ENCODE results near the gene TMEM250. TPM values are rescaled to one million over a fixed set of nuclear protein-coding genes. Genes with fewer than 3 reads are reported as not detected.

The TMEM250 gene
- total and polyA plus RNA-seq, 9 of the 15 experiments (the other 6 are each of a cell fraction or from before 2014, with no cell fraction given), result 0.32 to 44.6 (median 12.2) TPM

GRCh38 chr9:136093995-136094881 is 24.4 kb downstream of the TMEM250 start (continued):
- TF ChIP-seq REST (IDR thresholded peaks at IDR 0.05; ENCODE audit: borderline replicate concordance), result no peak
- TF ChIP-seq REST (CRISPR knock-in tag; IDR thresholded peaks at IDR 0.05; ENCODE audit: low read depth), result no peak
- TF ChIP-seq ZBTB12 (CRISPR knock-in tag; IDR thresholded peaks at IDR 0.05), result no peak
- TF ChIP-seq KAT7 (CRISPR knock-in tag; IDR thresholded peaks at IDR 0.05; ENCODE audit: borderline replicate concordance), result peak; percentile 47; the same call in 1 of the 2 replicates
- peak; percentile 7; the same call in 1 of the 2 replicates for TF ChIP-seq ELF1 (tag; IDR thresholded peaks at IDR 0.05)
- no peak for TF ChIP-seq TFAM (CRISPR knock-in tag; conservative IDR thresholded peaks at IDR 0.05)
- no peak for TF ChIP-seq ELK1 (CRISPR knock-in tag; IDR thresholded peaks at IDR 0.05)
- peak; percentile 58; the same call in 1 of the 2 replicates for TF ChIP-seq FOXK1 (CRISPR knock-in tag; IDR thresholded peaks at IDR 0.05; ENCODE audit: borderline replicate concordance)
